ENCODE results near the gene COPB2.

COPB2 gene

GRCh38 chr3:139332092-139332491, 57.4 kb downstream of the COPB2 start:
- Histone ChIP-seq H3K9ac (ENCODE audit: low read length) (no peak overlapping the region), H3K36me3 (ENCODE audit: low read length) (no peaks in the 10 kb centered on the region), H4K20me1 (ENCODE audit: low read depth, low read length) (no peaks in the 10 kb centered on the region), H3K27me3 (ENCODE audit: low read length) (no peaks in the 10 kb centered on the region), H3K79me2 (ENCODE audit: insufficient read depth, low read length) (no peaks in the 10 kb centered on the region), H3K27ac (ENCODE audit: low read depth, low read length) (no peak overlapping the region), H3K9me3 (ENCODE audit: insufficient read depth, low read length) (no peaks in the 10 kb centered on the region), H3K9me2 (replicated peaks; ENCODE audit: insufficient read depth, low read length) (no peaks in the 10 kb centered on the region), H2AFZ (ENCODE audit: low read depth, low read length, severe bottlenecking) (no peak overlapping the region), H3K4me2 (ENCODE audit: low read depth, low read length, poor library complexity, severe bottlenecking) (no peak overlapping the region), H3K4me3 (ENCODE audit: insufficient read depth, low read length, poor library complexity, severe bottlenecking) (no peak overlapping the region), H3F3A (ENCODE audit: insufficient read depth) (no peaks in the 10 kb centered on the region)
- TF ChIP-seq EZH2phosphoT487 (conservative IDR thresholded peaks at IDR 0.05; ENCODE audit: low read length) (no peak), CTCF (IDR thresholded peaks at IDR 0.05; ENCODE audit: insufficient read depth, low read length, poor library complexity, severe bottlenecking) (no peak)

GRCh38 chr3:139329364-139329850, 60.0 kb downstream of the COPB2 start:
- TF ChIP-seq EZH2phosphoT487 (conservative IDR thresholded peaks at IDR 0.05; ENCODE audit: low read length), result no peak
- peak; percentile 95 for TF ChIP-seq CTCF (IDR thresholded peaks at IDR 0.05; ENCODE audit: insufficient read depth, low read length, poor library complexity, severe bottlenecking)
- Histone ChIP-seq H3K36me3 (ENCODE audit: low read length) (no peaks in the 10 kb centered on the region), H3K9me3 (ENCODE audit: insufficient read depth, low read length) (no peaks in the 10 kb centered on the region), H3F3A (ENCODE audit: insufficient read depth) (no peaks in the 10 kb centered on the region), H3K27ac (ENCODE audit: low read depth, low read length) (no peak overlapping the region), H3K4me2 (ENCODE audit: low read depth, low read length, poor library complexity, severe bottlenecking) (peak overlapping the region; percentile 46), H3K79me2 (ENCODE audit: insufficient read depth, low read length) (no peaks in the 10 kb centered on the region), H3K9me2 (replicated peaks; ENCODE audit: insufficient read depth, low read length) (no peaks in the 10 kb centered on the region), H2AFZ (ENCODE audit: low read depth, low read length, severe bottlenecking) (peak overlapping the region; percentile 66), H4K20me1 (ENCODE audit: low read depth, low read length) (no peaks in the 10 kb centered on the region), H3K27me3 (ENCODE audit: low read length) (no peaks in the 10 kb centered on the region), H3K4me3 (ENCODE audit: insufficient read depth, low read length, poor library complexity, severe bottlenecking) (no peak overlapping the region), H3K9ac (ENCODE audit: low read length) (peak overlapping the region; percentile 11; the same call in 1 of the 2 replicates)

- TF ChIP-seq EZH2phosphoT487 (conservative IDR thresholded peaks at IDR 0.05; ENCODE audit: low read length) (no peak), CTCF (IDR thresholded peaks at IDR 0.05; ENCODE audit: insufficient read depth, low read length, poor library complexity, severe bottlenecking) (no peak)
Measured at GRCh38 chr3:139328356-139328755, 61.1 kb downstream of the COPB2 start.

More at GRCh38 chr3:139328356-139328755, 61.1 kb downstream of the COPB2 start:
- no peaks in the 10 kb centered on the region for H4K20me1 ChIP-seq (ENCODE audit: low read depth, low read length)
- H3K9ac ChIP-seq (ENCODE audit: low read length), result no peak overlapping the region
- H3K36me3 ChIP-seq (ENCODE audit: low read length), result no peaks in the 10 kb centered on the region
- no peaks in the 10 kb centered on the region for H3K9me3 ChIP-seq (ENCODE audit: insufficient read depth, low read length)
- H3K27ac ChIP-seq (ENCODE audit: low read depth, low read length), result no peak overlapping the region
- no peak overlapping the region for H3K4me3 ChIP-seq (ENCODE audit: insufficient read depth, low read length, poor library complexity, severe bottlenecking)
- H3K79me2 ChIP-seq (ENCODE audit: insufficient read depth, low read length), result no peaks in the 10 kb centered on the region
- no peaks in the 10 kb centered on the region for H3K9me2 ChIP-seq (replicated peaks; ENCODE audit: insufficient read depth, low read length)
- no peaks in the 10 kb centered on the region for H3K27me3 ChIP-seq (ENCODE audit: low read length)
- no peak overlapping the region for H3K4me2 ChIP-seq (ENCODE audit: low read depth, low read length, poor library complexity, severe bottlenecking)
- no peaks in the 10 kb centered on the region for H3F3A ChIP-seq (ENCODE audit: insufficient read depth)
- no peak overlapping the region for H2AFZ ChIP-seq (ENCODE audit: low read depth, low read length, severe bottlenecking)
